ENCODE data around the gene USO1. TPM values are rescaled to one million over a fixed set of nuclear protein-coding genes. Genes with fewer than 3 reads are reported as not detected.
"Not testable (repeated sequence)": the region's sequence is repeated elsewhere in the genome, so short reads cannot be mapped to it uniquely, and the experiment has no call there.

The USO1 gene
- total and polyA plus RNA-seq, 7 experiments from 2014 or later: 17.8 to 54.8 (median 30.4) TPM

DNA sequence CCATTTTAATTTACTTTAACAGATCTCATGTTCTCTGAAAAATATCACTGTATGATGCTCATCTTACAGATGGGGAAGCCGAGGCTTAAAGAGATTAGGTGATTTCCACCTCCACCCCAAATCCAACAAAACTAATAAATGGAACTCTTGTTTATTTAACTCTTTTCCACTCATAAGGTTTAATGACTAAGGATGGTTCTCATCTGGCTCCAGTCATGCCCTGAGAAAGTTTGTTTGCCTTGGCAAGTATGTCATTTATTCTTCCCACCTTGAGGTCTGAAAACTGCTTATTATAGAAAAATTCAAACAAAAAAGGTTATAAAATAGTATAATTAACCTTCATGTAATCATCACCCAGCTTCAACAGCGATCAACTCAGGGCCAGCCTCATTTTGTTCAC, 121.6 kb downstream of the USO1 start:
- CTCF ChIA-PET: no interaction called here
- ATAC-seq: no peak

DNA sequence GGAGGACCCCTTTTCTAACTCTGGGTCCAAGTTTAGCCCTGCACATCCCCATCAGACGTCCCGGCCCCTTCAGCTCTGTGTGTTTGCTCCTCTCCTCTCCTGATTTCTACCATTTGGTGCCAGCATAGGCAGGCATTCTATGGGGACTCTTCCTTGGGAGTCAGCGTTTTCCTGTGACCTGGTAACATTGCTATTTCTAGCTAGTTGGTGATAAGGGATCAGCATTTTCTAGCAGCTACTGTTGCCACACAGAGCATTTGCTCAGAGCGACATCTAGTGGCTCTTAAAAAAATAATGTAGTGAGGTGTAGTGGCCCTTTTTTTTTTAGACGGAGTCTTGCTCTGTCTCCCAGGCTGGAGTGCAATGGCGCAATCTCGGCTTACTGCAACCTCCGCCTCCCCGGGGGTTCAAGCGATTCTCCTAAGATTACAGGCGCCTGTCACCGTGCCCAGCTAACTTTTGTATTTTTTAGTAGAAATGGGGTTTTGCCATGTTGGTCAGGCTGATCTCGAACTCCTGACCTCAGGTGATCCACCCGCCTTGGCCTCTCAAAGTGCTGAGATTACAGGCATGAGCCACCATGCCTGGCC, 123.9 kb downstream of the USO1 start:
- POLR2A ChIA-PET; H3K4me1 ChIP-seq (ENCODE audit: control insufficient read depth in 2 of 2, insufficient read depth in 2 of 2, low read length in 2 of 2); H3K36me3 ChIP-seq (ENCODE audit: control insufficient read depth in 2 of 3, insufficient read depth in 3 of 3, low read length in 3 of 3); H3K4me3 ChIP-seq (ENCODE audit: low read length); H3K27ac ChIP-seq (ENCODE audit: low read depth, low read length); H3K4me3 Mint-ChIP-seq; H3K36me3 Mint-ChIP-seq; H3K9me3 ChIP-seq (ENCODE audit: control insufficient read depth in 2 of 3, low read length in 3 of 3); H3K9me3 Mint-ChIP-seq; H3K27ac Mint-ChIP-seq; H3K27me3 ChIP-seq (ENCODE audit: control insufficient read depth in 2 of 2, insufficient read depth in 2 of 2, low read length in 2 of 2): not testable (repeated sequence)
- peak; percentile 91 for ATAC-seq
- Mint-ChIP-seq H3K4me1 (peaks cover 0 to 27% (median 0%) of the 10 kb centered on the region in 7 donors), H3K27me3 (peaks cover 4 to 10% (median 6%) of the 10 kb centered on the region in 5 donors)
- CTCF ChIA-PET: interaction anchor here (0.6 to 1.5 kb wide), 11 partner anchors 8 to 974 kb away, joined by 3 to 7 read pairs (median 4); no protein-coding TSS in a partner anchor
- intact Hi-C loops (cut with micrococcal nuclease): loop anchor here (1.0 to 10.0 kb wide), 6 partner anchors 126 to 974 kb away; partner anchors contain the start of genes CDKL2 (in 1 of the 2) and USO1 (in 1 of the 2)
- peak in 8 of 9 donors; percentile 10 to 57 (median 37) for DNase-seq

More for the DNA sequence above, 121.6 kb downstream of the USO1 start:
- H3K9me3 ChIP-seq (ENCODE audit: control insufficient read depth in 2 of 3, low read length in 3 of 3): no peaks in the 10 kb centered on the region
- no peak for DNase-seq
- POLR2A ChIA-PET: no interaction called here
- H3K4me3 ChIP-seq (ENCODE audit: low read length): no peak overlapping the region
- Mint-ChIP-seq H3K4me1 (peaks cover 0 to 27% (median 0%) of the 10 kb centered on the region in 7 donors), H3K27ac (peak overlapping the region in 1 of 9 donors; percentile 25), H3K9me3 (no peaks in the 10 kb centered on the region), H3K36me3 (no peaks in the 10 kb centered on the region), H3K4me3 (no peak overlapping the region), H3K27me3 (no peaks in the 10 kb centered on the region)
- no peaks in the 10 kb centered on the region for H3K36me3 ChIP-seq (ENCODE audit: control insufficient read depth in 2 of 3, insufficient read depth in 3 of 3, low read length in 3 of 3)
- H3K27ac ChIP-seq (ENCODE audit: low read depth, low read length): no peak overlapping the region
- H3K27me3 ChIP-seq (ENCODE audit: control insufficient read depth in 2 of 2, insufficient read depth in 2 of 2, low read length in 2 of 2): no peaks in the 10 kb centered on the region
- intact Hi-C loops (cut with micrococcal nuclease): loop anchor here (5.0 to 10.0 kb wide), 3 partner anchors 124 to 211 kb away; partner anchors contain the start of genes CDKL2 (in 1 of the 2) and USO1 (in 1 of the 2)
- no peaks in the 10 kb centered on the region for H3K4me1 ChIP-seq (ENCODE audit: control insufficient read depth in 2 of 2, insufficient read depth in 2 of 2, low read length in 2 of 2)

DNA sequence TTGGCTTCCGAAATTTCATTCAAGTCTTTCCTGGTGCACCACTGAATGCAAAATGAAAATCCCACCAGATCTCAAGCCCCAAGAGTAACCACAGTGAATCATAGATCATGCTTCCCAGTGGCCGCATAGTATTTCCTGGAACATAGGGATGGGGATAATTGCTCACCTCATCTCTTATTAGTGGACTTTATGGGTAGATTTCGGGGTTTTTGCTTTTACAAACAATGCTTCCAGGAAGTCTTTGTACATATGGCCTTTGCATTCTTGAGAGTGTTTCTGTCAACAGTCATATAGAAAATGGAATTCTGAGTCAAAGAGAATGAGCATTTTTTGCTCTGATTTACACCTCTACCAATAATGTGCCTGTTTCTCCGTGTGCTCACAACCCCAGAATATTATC, 124.5 kb downstream of the USO1 start:
- ChIA-PET CTCF (interaction anchor here (1.5 kb wide), 1 partner anchor 126 kb away, joined by 3 read pairs; no protein-coding TSS in a partner anchor), POLR2A (no interaction called here)
- no peak overlapping the region for H3K4me3 ChIP-seq (ENCODE audit: low read length)
- Mint-ChIP-seq H3K9me3 (no peaks in the 10 kb centered on the region), H3K4me1 (peaks cover 0 to 23% (median 0%) of the 10 kb centered on the region in 7 donors), H3K27ac (no peak overlapping the region), H3K27me3 (peaks cover 5 to 13% (median 6%) of the 10 kb centered on the region in 5 donors), H3K36me3 (no peaks in the 10 kb centered on the region), H3K4me3 (no peak overlapping the region)
- no peak overlapping the region for H3K27ac ChIP-seq (ENCODE audit: low read depth, low read length)
- no peaks in the 10 kb centered on the region for H3K27me3 ChIP-seq (ENCODE audit: control insufficient read depth in 2 of 2, insufficient read depth in 2 of 2, low read length in 2 of 2)
- intact Hi-C loops (cut with micrococcal nuclease): loop anchor here (1.0 to 10.0 kb wide), 6 partner anchors 127 to 975 kb away; partner anchors contain the start of genes CDKL2 (in 1 of the 2) and USO1 (in 1 of the 2)
- H3K9me3 ChIP-seq (ENCODE audit: control insufficient read depth in 2 of 3, low read length in 3 of 3): no peaks in the 10 kb centered on the region
- DNase-seq (no peak), ATAC-seq (no peak)
- H3K4me1 ChIP-seq (ENCODE audit: control insufficient read depth in 2 of 2, insufficient read depth in 2 of 2, low read length in 2 of 2): no peaks in the 10 kb centered on the region
- no peaks in the 10 kb centered on the region for H3K36me3 ChIP-seq (ENCODE audit: control insufficient read depth in 2 of 3, insufficient read depth in 3 of 3, low read length in 3 of 3)

DNA sequence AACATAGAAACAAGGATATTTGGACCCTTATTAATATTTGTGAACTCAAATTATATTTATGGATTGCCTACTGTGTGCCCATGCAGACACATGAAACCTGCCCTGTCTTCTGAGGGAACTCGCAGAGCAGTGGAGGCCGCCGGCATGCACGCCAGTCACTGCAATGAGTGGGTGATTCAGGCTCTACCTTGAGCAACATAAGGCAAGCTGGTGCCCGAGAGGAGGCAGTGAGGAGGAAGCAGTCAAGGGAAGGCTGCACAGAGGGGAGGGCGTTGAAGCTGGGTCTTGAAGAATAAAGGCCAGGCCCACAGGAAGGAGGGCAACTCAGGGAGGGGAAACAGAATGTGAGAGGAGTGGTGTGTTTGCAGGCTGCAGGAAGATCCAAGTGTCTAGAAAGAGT, 125.1 kb downstream of the USO1 start:
- ATAC-seq (peak; percentile 42), DNase-seq (no peak)
- peaks cover 5 to 13% (median 6%) of the 10 kb centered on the region in 5 donors for H3K27me3 Mint-ChIP-seq
- no peaks in the 10 kb centered on the region for H3K4me1 ChIP-seq (ENCODE audit: control insufficient read depth in 2 of 2, insufficient read depth in 2 of 2, low read length in 2 of 2)
- H3K9me3 Mint-ChIP-seq: no peaks in the 10 kb centered on the region
- H3K36me3 ChIP-seq (ENCODE audit: control insufficient read depth in 2 of 3, insufficient read depth in 3 of 3, low read length in 3 of 3): no peaks in the 10 kb centered on the region
- H3K27me3 ChIP-seq (ENCODE audit: control insufficient read depth in 2 of 2, insufficient read depth in 2 of 2, low read length in 2 of 2): no peaks in the 10 kb centered on the region
- CTCF ChIA-PET: no interaction called here
- no peak overlapping the region for H3K27ac ChIP-seq (ENCODE audit: low read depth, low read length)
- peaks cover 0 to 19% (median 0%) of the 10 kb centered on the region in 7 donors for H3K4me1 Mint-ChIP-seq
- H3K4me3 Mint-ChIP-seq: no peak overlapping the region
- peak overlapping the region in 1 of 9 donors; percentile 80 for H3K27ac Mint-ChIP-seq
- no peaks in the 10 kb centered on the region for H3K9me3 ChIP-seq (ENCODE audit: control insufficient read depth in 2 of 3, low read length in 3 of 3)
- POLR2A ChIA-PET: no interaction called here
- H3K4me3 ChIP-seq (ENCODE audit: low read length): no peak overlapping the region
- intact Hi-C loops (cut with micrococcal nuclease): loop anchor here (5.0 to 10.0 kb wide), 3 partner anchors 127 to 215 kb away; partner anchors contain the start of genes CDKL2 (in 1 of the 2) and USO1 (in 1 of the 2)
- no peaks in the 10 kb centered on the region for H3K36me3 Mint-ChIP-seq

DNA sequence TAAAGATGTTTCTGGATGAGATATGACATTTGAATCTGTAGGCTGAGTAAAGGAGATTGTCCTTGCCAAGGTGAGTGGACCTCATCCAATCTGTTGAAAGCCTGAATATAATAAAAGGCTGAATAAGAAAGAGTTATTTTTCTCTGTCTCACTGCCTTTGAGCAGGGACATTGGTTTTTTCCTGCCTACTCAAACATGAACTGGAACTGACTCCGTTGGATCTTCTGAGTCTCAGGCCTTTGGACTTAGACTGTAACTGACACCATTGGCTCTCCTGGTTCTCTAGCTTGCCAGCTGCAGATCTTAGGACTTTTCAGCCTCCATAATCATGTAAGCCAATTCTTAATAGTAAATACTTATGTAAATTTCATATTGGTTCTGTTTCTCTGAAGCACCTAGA, 134.3 kb downstream of the USO1 start:
- no peaks in the 10 kb centered on the region for H3K27me3 ChIP-seq (ENCODE audit: control insufficient read depth in 2 of 2, insufficient read depth in 2 of 2, low read length in 2 of 2)
- no peak overlapping the region for H3K27ac ChIP-seq (ENCODE audit: low read depth, low read length)
- no peak overlapping the region for H3K4me3 ChIP-seq (ENCODE audit: low read length)
- no peaks in the 10 kb centered on the region for H3K36me3 ChIP-seq (ENCODE audit: control insufficient read depth in 2 of 3, insufficient read depth in 3 of 3, low read length in 3 of 3)
- H3K4me1 ChIP-seq (ENCODE audit: control insufficient read depth in 2 of 2, insufficient read depth in 2 of 2, low read length in 2 of 2): no peaks in the 10 kb centered on the region
- Mint-ChIP-seq H3K4me3 (no peak overlapping the region), H3K36me3 (no peaks in the 10 kb centered on the region), H3K27me3 (peaks cover 0 to 9% (median 3%) of the 10 kb centered on the region in 5 donors), H3K4me1 (no peaks in the 10 kb centered on the region), H3K9me3 (peaks cover 0 to 9% (median 0%) of the 10 kb centered on the region in 11 donors), H3K27ac (no peak overlapping the region)
- CTCF ChIA-PET: interaction anchor here (0.7 kb wide), 1 partner anchor 462 kb away, joined by 4 read pairs; no protein-coding TSS in a partner anchor
- ATAC-seq (no peak), DNase-seq (no peak)
- H3K9me3 ChIP-seq (ENCODE audit: control insufficient read depth in 2 of 3, low read length in 3 of 3): no peaks in the 10 kb centered on the region
- POLR2A ChIA-PET: no interaction called here
- intact Hi-C loops (cut with micrococcal nuclease): no loop called here

DNA sequence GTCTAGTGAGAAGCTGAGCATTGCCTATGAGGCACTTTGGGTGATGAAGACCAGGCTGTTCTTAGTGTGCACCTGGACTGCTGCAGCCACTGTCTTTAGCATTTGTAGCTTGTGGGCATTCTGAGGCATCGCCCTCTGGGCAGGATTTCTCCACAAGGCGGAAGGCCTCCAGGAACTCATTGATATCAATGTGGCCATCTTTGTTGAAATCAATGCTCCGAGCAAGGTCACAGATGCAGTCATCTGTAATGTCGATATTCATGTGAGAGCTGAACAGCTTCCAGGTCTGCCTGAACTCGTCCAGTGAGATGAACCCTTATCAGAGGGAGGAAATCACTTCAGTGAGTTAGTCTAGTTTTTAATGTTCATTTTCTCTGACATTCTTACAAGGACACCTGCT, 136.2 kb downstream of the USO1 start:
- no peak overlapping the region for H3K4me3 Mint-ChIP-seq
- H3K9me3 ChIP-seq (ENCODE audit: control insufficient read depth in 2 of 3, low read length in 3 of 3): no peaks in the 10 kb centered on the region
- no peaks in the 10 kb centered on the region for H3K4me1 ChIP-seq (ENCODE audit: control insufficient read depth in 2 of 2, insufficient read depth in 2 of 2, low read length in 2 of 2)
- no peak overlapping the region for H3K4me3 ChIP-seq (ENCODE audit: low read length)
- no peaks in the 10 kb centered on the region for H3K36me3 Mint-ChIP-seq
- no peaks in the 10 kb centered on the region for H3K36me3 ChIP-seq (ENCODE audit: control insufficient read depth in 2 of 3, insufficient read depth in 3 of 3, low read length in 3 of 3)
- ChIA-PET CTCF (no interaction called here), POLR2A (no interaction called here)
- peaks cover 0 to 9% (median 0%) of the 10 kb centered on the region in 11 donors for H3K9me3 Mint-ChIP-seq
- DNase-seq: no peak
- no peak overlapping the region for H3K27ac ChIP-seq (ENCODE audit: low read depth, low read length)
- no peaks in the 10 kb centered on the region for H3K27me3 ChIP-seq (ENCODE audit: control insufficient read depth in 2 of 2, insufficient read depth in 2 of 2, low read length in 2 of 2)
- no peak overlapping the region for H3K27ac Mint-ChIP-seq
- intact Hi-C loops (cut with micrococcal nuclease): no loop called here
- ATAC-seq: no peak
- no peaks in the 10 kb centered on the region for H3K4me1 Mint-ChIP-seq
- H3K27me3 Mint-ChIP-seq: peaks cover 0 to 9% (median 2%) of the 10 kb centered on the region in 5 donors
